ENCODE data around the gene SLC9A8. TPM values are rescaled to one million over a fixed set of nuclear protein-coding genes. Genes with fewer than 3 reads are reported as not detected.

Gene SLC9A8
- total RNA-seq, 2 experiments from 2014 or later, result 9.4 to 11.3 TPM

DNA sequence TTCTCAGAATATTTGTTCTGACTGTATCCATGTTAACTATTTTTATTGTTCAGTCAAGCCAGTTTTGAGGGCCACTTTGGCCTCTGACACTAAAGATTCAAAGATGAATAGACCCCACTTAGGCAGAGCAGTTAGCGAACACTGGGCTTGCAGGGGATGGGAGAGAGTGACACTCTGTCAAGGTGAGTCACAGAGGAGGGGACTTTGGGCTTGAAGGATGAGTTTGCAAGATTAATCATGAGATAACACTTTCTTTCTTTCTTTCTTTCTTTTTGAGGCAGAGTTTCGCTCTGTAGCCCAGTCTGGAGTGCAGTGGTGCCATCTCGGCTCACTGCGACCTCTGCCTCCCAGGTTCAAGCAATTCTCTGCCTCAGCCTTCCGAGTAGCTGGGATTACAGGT lies 56.3 kb downstream of the SLC9A8 start:
- POLR2A ChIA-PET, result no interaction called here
- Mint-ChIP-seq H3K36me3 (ENCODE audit: low read depth) (peaks cover 4% of the 10 kb centered on the region), H3K4me3 (no peak overlapping the region), H3K4me1 (ENCODE audit: low read depth) (no peaks in the 10 kb centered on the region), H3K9me3 (no peaks in the 10 kb centered on the region), H3K27me3 (no peaks in the 10 kb centered on the region), H3K27ac (no peak overlapping the region)
- DNase-seq (no peak), ATAC-seq (no peak)
- intact Hi-C loops (cut with micrococcal nuclease), result no loop called here
- CTCF ChIA-PET, result interaction anchor here (0.9 kb wide), 1 partner anchor 20 kb away, joined by 3 read pairs; no protein-coding TSS in a partner anchor
- TF ChIP-seq, protein P1, sequence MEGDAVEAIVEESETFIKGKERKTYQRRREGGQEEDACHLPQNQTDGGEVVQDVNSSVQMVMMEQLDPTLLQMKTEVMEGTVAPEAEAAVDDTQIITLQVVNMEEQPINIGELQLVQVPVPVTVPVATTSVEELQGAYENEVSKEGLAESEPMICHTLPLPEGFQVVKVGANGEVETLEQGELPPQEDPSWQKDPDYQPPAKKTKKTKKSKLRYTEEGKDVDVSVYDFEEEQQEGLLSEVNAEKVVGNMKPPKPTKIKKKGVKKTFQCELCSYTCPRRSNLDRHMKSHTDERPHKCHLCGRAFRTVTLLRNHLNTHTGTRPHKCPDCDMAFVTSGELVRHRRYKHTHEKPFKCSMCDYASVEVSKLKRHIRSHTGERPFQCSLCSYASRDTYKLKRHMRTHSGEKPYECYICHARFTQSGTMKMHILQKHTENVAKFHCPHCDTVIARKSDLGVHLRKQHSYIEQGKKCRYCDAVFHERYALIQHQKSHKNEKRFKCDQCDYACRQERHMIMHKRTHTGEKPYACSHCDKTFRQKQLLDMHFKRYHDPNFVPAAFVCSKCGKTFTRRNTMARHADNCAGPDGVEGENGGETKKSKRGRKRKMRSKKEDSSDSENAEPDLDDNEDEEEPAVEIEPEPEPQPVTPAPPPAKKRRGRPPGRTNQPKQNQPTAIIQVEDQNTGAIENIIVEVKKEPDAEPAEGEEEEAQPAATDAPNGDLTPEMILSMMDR (IDR thresholded peaks at IDR 0.05), result no peak

DNA sequence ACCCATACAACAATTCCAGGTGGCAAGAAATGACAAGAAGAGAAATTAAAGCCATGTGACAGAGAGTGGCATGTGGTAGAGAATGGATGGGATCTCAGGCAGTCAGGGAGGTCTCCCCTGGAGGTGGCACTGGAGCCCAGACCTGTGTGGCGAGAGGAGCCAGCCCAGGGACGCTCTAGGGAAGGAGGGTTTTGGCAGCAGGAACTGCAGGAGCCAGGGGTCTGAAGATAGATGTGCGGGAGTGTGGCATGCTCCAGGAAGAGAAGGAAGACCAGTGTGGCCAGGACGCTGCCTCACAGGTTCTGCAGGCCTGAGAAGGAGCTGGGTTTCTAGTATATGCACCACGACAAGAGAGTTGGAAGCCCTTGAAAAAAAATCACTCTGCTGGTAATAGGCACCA lies 57.6 kb downstream of the SLC9A8 start:
- intact Hi-C loops (cut with micrococcal nuclease), result no loop called here
- TF ChIP-seq, protein P1 (IDR thresholded peaks at IDR 0.05), result no peak
- POLR2A ChIA-PET, result no interaction called here
- H3K27ac Mint-ChIP-seq, result no peak overlapping the region
- no peak for ATAC-seq
- H3K4me1 Mint-ChIP-seq (ENCODE audit: low read depth), result no peaks in the 10 kb centered on the region
- no peak for DNase-seq
- CTCF ChIA-PET, result no interaction called here
- no peaks in the 10 kb centered on the region for H3K9me3 Mint-ChIP-seq
- H3K36me3 Mint-ChIP-seq (ENCODE audit: low read depth), result peaks cover 4% of the 10 kb centered on the region
- H3K27me3 Mint-ChIP-seq, result no peaks in the 10 kb centered on the region
- H3K4me3 Mint-ChIP-seq, result no peak overlapping the region

DNA sequence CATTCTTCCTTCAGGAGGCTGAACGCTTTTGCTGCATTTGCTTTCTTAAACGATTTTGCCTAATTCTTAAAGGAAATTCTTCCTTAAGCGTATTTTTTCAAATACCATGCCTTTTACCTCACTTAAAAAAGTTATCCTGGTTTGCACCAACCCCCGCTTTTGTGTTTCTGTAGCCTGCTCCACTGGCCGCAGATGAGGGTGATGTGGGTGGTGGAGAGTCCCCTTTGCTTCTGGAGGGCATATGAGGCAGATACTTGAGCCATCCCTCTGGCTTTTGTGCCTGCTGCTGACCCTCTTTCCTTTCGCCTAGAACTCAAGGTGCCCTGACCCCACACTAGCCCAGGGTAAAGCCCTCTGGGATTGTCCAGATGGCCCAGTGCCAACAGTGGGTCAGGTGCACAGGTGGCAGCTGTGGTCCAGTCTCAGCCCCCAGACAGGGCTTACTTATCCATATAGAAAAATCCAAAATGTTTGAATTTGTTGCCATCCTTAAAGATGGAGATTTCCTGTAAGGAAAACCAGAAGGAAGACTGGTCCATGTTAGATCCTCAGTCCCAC lies 58.8 kb downstream of the SLC9A8 start:
- no peak for ATAC-seq
- intact Hi-C loops (cut with micrococcal nuclease), result no loop called here
- Mint-ChIP-seq H3K27me3 (no peaks in the 10 kb centered on the region), H3K4me1 (ENCODE audit: low read depth) (no peaks in the 10 kb centered on the region), H3K36me3 (ENCODE audit: low read depth) (peaks cover 6% of the 10 kb centered on the region), H3K4me3 (no peak overlapping the region), H3K27ac (no peak overlapping the region), H3K9me3 (no peaks in the 10 kb centered on the region)
- no peak for DNase-seq
- CTCF ChIA-PET, result interaction anchor here (0.6 to 3.8 kb wide), 2 partner anchors 17 to 247 kb away, joined by 3 to 16 read pairs; no protein-coding TSS in a partner anchor
- POLR2A ChIA-PET, result no interaction called here
- TF ChIP-seq, protein P1 (IDR thresholded peaks at IDR 0.05), result no peak

- intact Hi-C loops (cut with micrococcal nuclease), result no loop called here
- Mint-ChIP-seq H3K4me3 (no peak overlapping the region), H3K4me1 (ENCODE audit: low read depth) (no peaks in the 10 kb centered on the region), H3K27me3 (no peaks in the 10 kb centered on the region), H3K36me3 (ENCODE audit: low read depth) (peaks cover 6% of the 10 kb centered on the region), H3K9me3 (no peaks in the 10 kb centered on the region), H3K27ac (no peak overlapping the region)
- ChIA-PET CTCF (interaction anchor here (0.6 to 3.8 kb wide), 3 partner anchors 16 to 248 kb away, joined by 3 to 16 read pairs (median 5); no protein-coding TSS in a partner anchor), POLR2A (no interaction called here)
- TF ChIP-seq, protein P1 (IDR thresholded peaks at IDR 0.05), result no peak
- ATAC-seq (no peak), DNase-seq (no peak)
These were observed 59.4 kb downstream of the SLC9A8 start for GRCh38 chr20:49872056-49872455.

- no peak overlapping the region for H3K27ac Mint-ChIP-seq
- H3K36me3 Mint-ChIP-seq (ENCODE audit: low read depth), result peaks cover 5% of the 10 kb centered on the region
- POLR2A ChIA-PET, result no interaction called here
- no peak overlapping the region for H3K4me3 Mint-ChIP-seq
- no peaks in the 10 kb centered on the region for H3K27me3 Mint-ChIP-seq
- intact Hi-C loops (cut with micrococcal nuclease), result no loop called here
- DNase-seq (no peak), ATAC-seq (no peak)
- H3K9me3 Mint-ChIP-seq, result no peaks in the 10 kb centered on the region
- TF ChIP-seq, protein P1 (IDR thresholded peaks at IDR 0.05), result no peak
- CTCF ChIA-PET, result interaction anchor here (0.7 to 3.8 kb wide), 2 partner anchors 14 to 28 kb away, joined by 3 to 16 read pairs; no protein-coding TSS in a partner anchor
- no peaks in the 10 kb centered on the region for H3K4me1 Mint-ChIP-seq (ENCODE audit: low read depth)
These were observed 62.1 kb downstream of the SLC9A8 start for GRCh38 chr20:49874696-49875095.

Measured in activated CD8-positive, alpha-beta T cell treated with anti-CD3 and anti-CD28 coated beads for 36 hours (primary cell).